GM23248 (cell line): ENCODE results near the gene RGL4.

ENCODE experiments used
- EZH2 ChIP-seq: fragments of 200-600 bp; sonication (generic); IDR thresholded peaks from 2 replicates; pipeline ENCODE4 v1.6.1; 2018; ENCODE audit warnings: antibody characterized with exemption, mild to moderate bottlenecking; ENCODE audit not compliant: insufficient read depth, poor library complexity, severe bottlenecking
- EZH2phosphoT487 ChIP-seq: fragments of 200-600 bp; sonication (generic); IDR thresholded peaks from 2 replicates; pipeline ENCODE4 v1.6.1; 2018; ENCODE audit warnings: antibody characterized with exemption, moderate library complexity, mild to moderate bottlenecking, low read depth; ENCODE audit not compliant: insufficient read depth

- TF ChIP-seq EZH2phosphoT487 (no peak), EZH2 (no peak)
Observed at GRCh38 chr22:23690713-23691112, at the start of gene RGL4.
